Tibial nerve (tissue), 4 donors: ENCODE measurements around the gene MEFV.
"Not testable (repeated sequence)": the region's sequence is repeated elsewhere in the genome, so short reads cannot be mapped to it uniquely, and the experiment has no call there.

Source experiments
- EP300 ChIP-seq, 2 donors: sonication (generic); formaldehyde crosslinking; IDR thresholded peaks; one replicate each; pipeline ENCODE4 v1.6.1; 2017; ENCODE audit warnings: antibody characterized with exemption in 2 of 2, mild to moderate bottlenecking in 1 of 2
- POLR2A ChIP-seq, 2 donors: fragments of 450-650 bp; IDR thresholded peaks; one replicate each; pipeline ENCODE4 v1.6.1; 2017; ENCODE audit warnings: antibody characterized with exemption in 2 of 2, mild to moderate bottlenecking in 2 of 2, moderate library complexity in 2 of 2
- TF ChIP-seq, protein P1 (sequence below), 5 experiments: fragments of 200-600 bp in 3 of 5; fragments of 450-650 bp in 2 of 5; sonication (generic) in 3 of 5; IDR thresholded peaks; one replicate each; pipeline ENCODE4 v1.5.1; 2016 to 2019; ENCODE audit warnings: antibody characterized with exemption in 5 of 5, mild to moderate bottlenecking in 3 of 5, moderate library complexity in 2 of 5

DNA sequence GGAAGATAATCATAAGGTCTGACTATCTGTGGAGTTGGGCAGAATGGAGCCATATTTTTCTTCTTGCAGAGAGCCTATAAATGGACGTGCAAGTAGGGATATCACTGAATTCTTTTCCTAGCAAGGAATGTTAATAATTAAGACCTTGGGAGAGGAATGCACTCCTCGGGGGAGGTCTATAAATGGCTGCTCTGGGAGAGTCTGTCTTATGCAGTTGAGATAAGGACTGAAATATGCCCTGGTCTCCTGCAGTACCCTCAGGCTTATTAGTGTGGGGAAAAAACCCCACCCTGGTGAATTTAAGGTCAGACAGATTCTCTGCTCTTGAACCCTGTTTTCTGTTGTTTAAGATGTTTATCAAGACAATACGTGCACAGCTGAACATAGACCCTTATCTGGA lies 50.5 kb downstream of the MEFV start:
- TF ChIP-seq, protein P1, sequence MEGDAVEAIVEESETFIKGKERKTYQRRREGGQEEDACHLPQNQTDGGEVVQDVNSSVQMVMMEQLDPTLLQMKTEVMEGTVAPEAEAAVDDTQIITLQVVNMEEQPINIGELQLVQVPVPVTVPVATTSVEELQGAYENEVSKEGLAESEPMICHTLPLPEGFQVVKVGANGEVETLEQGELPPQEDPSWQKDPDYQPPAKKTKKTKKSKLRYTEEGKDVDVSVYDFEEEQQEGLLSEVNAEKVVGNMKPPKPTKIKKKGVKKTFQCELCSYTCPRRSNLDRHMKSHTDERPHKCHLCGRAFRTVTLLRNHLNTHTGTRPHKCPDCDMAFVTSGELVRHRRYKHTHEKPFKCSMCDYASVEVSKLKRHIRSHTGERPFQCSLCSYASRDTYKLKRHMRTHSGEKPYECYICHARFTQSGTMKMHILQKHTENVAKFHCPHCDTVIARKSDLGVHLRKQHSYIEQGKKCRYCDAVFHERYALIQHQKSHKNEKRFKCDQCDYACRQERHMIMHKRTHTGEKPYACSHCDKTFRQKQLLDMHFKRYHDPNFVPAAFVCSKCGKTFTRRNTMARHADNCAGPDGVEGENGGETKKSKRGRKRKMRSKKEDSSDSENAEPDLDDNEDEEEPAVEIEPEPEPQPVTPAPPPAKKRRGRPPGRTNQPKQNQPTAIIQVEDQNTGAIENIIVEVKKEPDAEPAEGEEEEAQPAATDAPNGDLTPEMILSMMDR (IDR thresholded peaks at IDR 0.05): not testable (repeated sequence)
- TF ChIP-seq POLR2A, EP300 (IDR thresholded peaks at IDR 0.05): not testable (repeated sequence)
